Liver (tissue), 9 donors: ENCODE measurements around the gene TRAPPC6A. TPM values are rescaled to one million over a fixed set of nuclear protein-coding genes. Genes with fewer than 3 reads are reported as not detected.

Source experiments
- DNase-seq: peaks from one replicate; pipeline ENCODE4 v3.0.0-alpha.2; 2017; ENCODE audit warnings: low spot score
- H3K27ac ChIP-seq, 2 donors: one replicate each; pipeline ENCODE4 v1.7.0; 2013; ENCODE audit warnings: inconsistent platforms in 2 of 2, low read length in 2 of 2, control low read depth in 1 of 2, low read depth in 1 of 2, mild to moderate bottlenecking in 1 of 2
- H3K27me3 ChIP-seq, 4 donors: one replicate each; pipeline versions ENCODE4 v1.6.1 to v1.7.0; 2013; ENCODE audit warnings: low read length in 3 of 4, inconsistent platforms in 1 of 4, mild to moderate bottlenecking in 1 of 4, moderate library complexity in 1 of 4; ENCODE audit not compliant: control insufficient read depth in 4 of 4, insufficient read depth in 4 of 4
- H3K36me3 ChIP-seq, 4 donors: one replicate each; pipeline versions ENCODE4 v1.6.1 to v1.7.0; 2013; ENCODE audit warnings: low read length in 3 of 4, mild to moderate bottlenecking in 3 of 4, low read depth in 1 of 4, moderate library complexity in 1 of 4; ENCODE audit not compliant: control insufficient read depth in 4 of 4, insufficient read depth in 3 of 4
- H3K4me1 ChIP-seq, 4 donors: one replicate each; pipeline versions ENCODE4 v1.6.1 to v1.7.0; 2013; ENCODE audit warnings: low read length in 3 of 4, mild to moderate bottlenecking in 3 of 4, moderate library complexity in 1 of 4; ENCODE audit not compliant: control insufficient read depth in 4 of 4, insufficient read depth in 4 of 4
- H3K4me3 ChIP-seq, 3 donors: one replicate each; pipeline versions ENCODE4 v1.6.1 to v1.7.0; 2013; ENCODE audit warnings: low read length in 3 of 3, control low read depth in 1 of 3, low read depth in 1 of 3, mild to moderate bottlenecking in 1 of 3
- H3K9ac ChIP-seq, 2 donors: one replicate each; pipeline ENCODE4 v1.7.0; 2013; ENCODE audit warnings: low read length in 2 of 2, mild to moderate bottlenecking in 2 of 2, moderate library complexity in 2 of 2, control low read depth in 1 of 2, low read depth in 1 of 2
- H3K9me3 ChIP-seq, 4 donors: one replicate each; pipeline versions ENCODE4 v1.6.1 to v1.7.0; 2013; ENCODE audit warnings: low read length in 3 of 4; ENCODE audit not compliant: control insufficient read depth in 4 of 4
- EGR1 ChIP-seq, 2 donors: IDR thresholded peaks; 2 replicates each; pipeline ENCODE4 v1.6.1; 2016 to 2018; ENCODE audit warnings: antibody characterized with exemption in 2 of 2, low read depth in 2 of 2
- FOXA1 ChIP-seq: IDR thresholded peaks from 2 replicates; pipeline ENCODE4 v1.6.1; 2016; ENCODE audit warnings: antibody characterized with exemption
- FOXA2 ChIP-seq: IDR thresholded peaks from 2 replicates; pipeline ENCODE4 v1.6.1; 2016; ENCODE audit warnings: antibody characterized with exemption
- GABPA ChIP-seq, 2 donors: IDR thresholded peaks in 1 of 2; conservative IDR thresholded peaks in 1 of 2; 2 replicates each; pipeline ENCODE4 v1.6.1; 2016; ENCODE audit warnings: antibody characterized with exemption in 2 of 2, mild to moderate bottlenecking in 1 of 2, moderate library complexity in 1 of 2
- HNF4A ChIP-seq, 2 donors: conservative IDR thresholded peaks; 2 replicates each; pipeline ENCODE4 v1.6.1; 2016; ENCODE audit warnings: antibody characterized with exemption in 2 of 2, mild to moderate bottlenecking in 2 of 2
- HNF4G ChIP-seq: IDR thresholded peaks from 2 replicates; pipeline ENCODE4 v1.6.1; 2016; ENCODE audit warnings: antibody characterized with exemption
- JUND ChIP-seq, 2 donors: IDR thresholded peaks; 2 replicates each; pipeline ENCODE4 v1.6.1; 2016; ENCODE audit warnings: antibody characterized with exemption in 2 of 2
- NR2F2 ChIP-seq: IDR thresholded peaks from 2 replicates; pipeline ENCODE4 v1.6.1; 2016; ENCODE audit warnings: antibody characterized with exemption
- RAD21 ChIP-seq, 2 donors: IDR thresholded peaks; 2 replicates each; pipeline ENCODE4 v1.6.1; 2016; ENCODE audit warnings: antibody characterized with exemption in 2 of 2, mild to moderate bottlenecking in 2 of 2
- REST ChIP-seq: IDR thresholded peaks from 2 replicates; pipeline ENCODE4 v1.6.1; 2016; ENCODE audit warnings: antibody characterized with exemption, mild to moderate bottlenecking
- RXRA ChIP-seq, 2 donors: IDR thresholded peaks; 2 replicates each; pipeline ENCODE4 v1.6.1; 2017 to 2018; ENCODE audit warnings: antibody characterized with exemption in 2 of 2, mild to moderate bottlenecking in 1 of 2
- SP1 ChIP-seq: IDR thresholded peaks from 2 replicates; pipeline ENCODE4 v1.6.1; 2018; ENCODE audit warnings: antibody characterized with exemption, mild to moderate bottlenecking
- TAF1 ChIP-seq: conservative IDR thresholded peaks from 2 replicates; pipeline ENCODE4 v1.6.1; 2016; ENCODE audit warnings: antibody characterized with exemption, mild to moderate bottlenecking
- YY1 ChIP-seq: IDR thresholded peaks from 2 replicates; pipeline ENCODE4 v1.6.1; 2016; ENCODE audit warnings: antibody characterized with exemption, mild to moderate bottlenecking
- WGBS: extraction: QIAGEN DNeasy Blood & Tissue Kit; methylation state at CpG from one replicate; pipeline ENCODE4 v1.1.7; 2013; 5-methylcytosine and 5-hydroxymethylcytosine counted together
- polyA plus RNA-seq, 2 donors: library from polyadenylated mRNA; stranded (reverse) in 1 of 2; unstranded in 1 of 2; fragments of 200-250 nt in 1 of 2; fragments of >200 nt in 1 of 2; fragmentation: Nextera tagmentation in 1 of 2; extraction: Ambion mirVana in 1 of 2; gene quantifications; one replicate each; pipeline versions ENCODE4 v1.2.1 to v1.2.3, GENCODE V29; 2013 to 2015
- total RNA-seq, 2 donors: library from RNA; depleted of rRNA; stranded (reverse); fragments of >200 nt; gene quantifications; one replicate each; pipeline ENCODE4 v1.2.3, GENCODE V29; 2014
- TF ChIP-seq, protein P1 (sequence below): fragments of 150-350 bp; IDR thresholded peaks from 2 replicates; pipeline ENCODE4 v1.5.1; 2017; ENCODE audit warnings: improper control_type of control experiment, low read depth, low read length; ENCODE audit not compliant: missing input control
- TF ChIP-seq, protein P2 (sequence below): IDR thresholded peaks from 2 replicates; pipeline ENCODE4 v1.6.1; 2016; ENCODE audit warnings: antibody characterized with exemption
- TF ChIP-seq, protein P3 (sequence below): IDR thresholded peaks from 2 replicates; pipeline ENCODE4 v1.6.1; 2016; ENCODE audit warnings: antibody characterized with exemption
- TF ChIP-seq, protein P4 (sequence below): IDR thresholded peaks from 2 replicates; pipeline ENCODE4 v1.6.1; 2016; ENCODE audit warnings: antibody characterized with exemption
- donor health status: healthy.
- donor health status: healthy.
- donor health status: healthy.
- donor health status: healthy.
- donor health status: healthy.

The TRAPPC6A gene
- total and polyA plus RNA-seq, 4 donors, result 14.8 to 52.2 (median 28.6) TPM

DNA sequence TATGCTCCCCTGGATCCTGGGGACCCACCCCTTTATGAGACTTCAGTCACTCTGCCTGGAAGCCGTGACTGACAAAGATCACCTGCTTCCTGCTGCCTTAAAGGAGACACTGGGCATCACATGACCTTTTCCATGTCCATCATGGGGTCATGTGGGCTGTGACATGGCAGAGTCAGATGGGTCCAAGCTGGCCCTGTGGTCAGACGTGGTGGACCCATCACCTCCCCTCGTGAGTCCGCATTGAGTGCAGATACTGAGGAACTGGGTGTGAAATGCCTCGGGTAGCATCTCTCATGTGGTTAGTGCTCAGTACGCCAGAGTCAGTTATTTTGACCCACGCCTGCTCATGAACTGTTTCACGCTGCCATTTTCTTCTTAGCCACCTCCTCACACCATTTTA is 44.4 kb downstream of the TRAPPC6A start:
- Histone ChIP-seq H3K27me3 (no peaks in the 10 kb centered on the region), H3K27ac (no peak overlapping the region), H3K4me3 (no peak overlapping the region), H3K9me3 (no peaks in the 10 kb centered on the region), H3K9ac (no peak overlapping the region), H3K4me1 (peaks cover 0 to 3% (median 0%) of the 10 kb centered on the region in 4 donors), H3K36me3 (no peaks in the 10 kb centered on the region)
- WGBS, result 94% methylated on average over 8 of the region's 8 CpGs
- no peak for TF ChIP-seq TAF1
- TF ChIP-seq GABPA (IDR thresholded peaks at IDR 0.05 in 1 of 2, conservative IDR thresholded peaks at IDR 0.05 in 1 of 2), result no peak
- TF ChIP-seq RAD21 (IDR thresholded peaks at IDR 0.05), result no peak
- no peak for TF ChIP-seq HNF4A (conservative IDR thresholded peaks at IDR 0.05)
- TF ChIP-seq, protein P1, sequence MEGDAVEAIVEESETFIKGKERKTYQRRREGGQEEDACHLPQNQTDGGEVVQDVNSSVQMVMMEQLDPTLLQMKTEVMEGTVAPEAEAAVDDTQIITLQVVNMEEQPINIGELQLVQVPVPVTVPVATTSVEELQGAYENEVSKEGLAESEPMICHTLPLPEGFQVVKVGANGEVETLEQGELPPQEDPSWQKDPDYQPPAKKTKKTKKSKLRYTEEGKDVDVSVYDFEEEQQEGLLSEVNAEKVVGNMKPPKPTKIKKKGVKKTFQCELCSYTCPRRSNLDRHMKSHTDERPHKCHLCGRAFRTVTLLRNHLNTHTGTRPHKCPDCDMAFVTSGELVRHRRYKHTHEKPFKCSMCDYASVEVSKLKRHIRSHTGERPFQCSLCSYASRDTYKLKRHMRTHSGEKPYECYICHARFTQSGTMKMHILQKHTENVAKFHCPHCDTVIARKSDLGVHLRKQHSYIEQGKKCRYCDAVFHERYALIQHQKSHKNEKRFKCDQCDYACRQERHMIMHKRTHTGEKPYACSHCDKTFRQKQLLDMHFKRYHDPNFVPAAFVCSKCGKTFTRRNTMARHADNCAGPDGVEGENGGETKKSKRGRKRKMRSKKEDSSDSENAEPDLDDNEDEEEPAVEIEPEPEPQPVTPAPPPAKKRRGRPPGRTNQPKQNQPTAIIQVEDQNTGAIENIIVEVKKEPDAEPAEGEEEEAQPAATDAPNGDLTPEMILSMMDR, result no peak
- TF ChIP-seq SP1, result no peak
- TF ChIP-seq EGR1 (IDR thresholded peaks at IDR 0.05; ENCODE audit: low read depth in 2 of 2), result no peak
- TF ChIP-seq FOXA1, result no peak
- no peak for TF ChIP-seq FOXA2
- TF ChIP-seq, protein P2, sequence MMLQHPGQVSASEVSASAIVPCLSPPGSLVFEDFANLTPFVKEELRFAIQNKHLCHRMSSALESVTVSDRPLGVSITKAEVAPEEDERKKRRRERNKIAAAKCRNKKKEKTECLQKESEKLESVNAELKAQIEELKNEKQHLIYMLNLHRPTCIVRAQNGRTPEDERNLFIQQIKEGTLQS, result no peak
- TF ChIP-seq, protein P3, sequence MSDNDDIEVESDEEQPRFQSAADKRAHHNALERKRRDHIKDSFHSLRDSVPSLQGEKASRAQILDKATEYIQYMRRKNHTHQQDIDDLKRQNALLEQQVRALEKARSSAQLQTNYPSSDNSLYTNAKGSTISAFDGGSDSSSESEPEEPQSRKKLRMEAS, result no peak
- TF ChIP-seq RXRA (IDR thresholded peaks at IDR 0.05), result no peak
- no peak for TF ChIP-seq YY1
- no peak for TF ChIP-seq JUND (IDR thresholded peaks at IDR 0.05)
- no peak for TF ChIP-seq REST
- TF ChIP-seq HNF4G, result no peak
- TF ChIP-seq, protein P4, sequence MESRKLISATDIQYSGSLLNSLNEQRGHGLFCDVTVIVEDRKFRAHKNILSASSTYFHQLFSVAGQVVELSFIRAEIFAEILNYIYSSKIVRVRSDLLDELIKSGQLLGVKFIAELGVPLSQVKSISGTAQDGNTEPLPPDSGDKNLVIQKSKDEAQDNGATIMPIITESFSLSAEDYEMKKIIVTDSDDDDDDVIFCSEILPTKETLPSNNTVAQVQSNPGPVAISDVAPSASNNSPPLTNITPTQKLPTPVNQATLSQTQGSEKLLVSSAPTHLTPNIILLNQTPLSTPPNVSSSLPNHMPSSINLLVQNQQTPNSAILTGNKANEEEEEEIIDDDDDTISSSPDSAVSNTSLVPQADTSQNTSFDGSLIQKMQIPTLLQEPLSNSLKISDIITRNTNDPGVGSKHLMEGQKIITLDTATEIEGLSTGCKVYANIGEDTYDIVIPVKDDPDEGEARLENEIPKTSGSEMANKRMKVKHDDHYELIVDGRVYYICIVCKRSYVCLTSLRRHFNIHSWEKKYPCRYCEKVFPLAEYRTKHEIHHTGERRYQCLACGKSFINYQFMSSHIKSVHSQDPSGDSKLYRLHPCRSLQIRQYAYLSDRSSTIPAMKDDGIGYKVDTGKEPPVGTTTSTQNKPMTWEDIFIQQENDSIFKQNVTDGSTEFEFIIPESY, result no peak
- no peak for TF ChIP-seq NR2F2
- DNase-seq, result no peak
